GM21576 (cell line): ENCODE measurements around the gene OR14C36.
A peak's percentile ranks its signal among the peaks of the same experiment; 100 is the strongest.
"Not testable (repeated sequence)": the region's sequence is repeated elsewhere in the genome, so short reads cannot be mapped to it uniquely, and the experiment has no call there.

Source experiments
- ATAC-seq: cut with Tn5 transposase; IDR thresholded peaks from one replicate; pipeline ENCODE4 v1.9.1; 2021; ENCODE audit warnings: mild to moderate bottlenecking, moderate library complexity; ENCODE audit not compliant: unreplicated experiment

OR14C36 gene

GRCh38 chr1:248348475-248348874 lies at the start of gene OR14C36:
TSS of gene OR14C36 (plus strand) at chr1:248348775. CDS start at chr1:248348775, 0 bp downstream.
- no peak for ATAC-seq

GRCh38 chr1:248303324-248303723 lies 45.3 kb upstream of the OR14C36 start, which contains the start of gene OR2T12:
TSS of gene OR2T12 (minus strand) at chr1:248303424. CDS start at chr1:248295578, 7,846 bp downstream.
- no peak for ATAC-seq

GRCh38 chr1:248305672-248306071 lies 42.9 kb upstream of the OR14C36 start:
- not testable (repeated sequence) for ATAC-seq

- no peak for ATAC-seq
Observed at GRCh38 chr1:248306103-248306502, 42.5 kb upstream of the OR14C36 start.

GRCh38 chr1:248306740-248307139 lies 41.8 kb upstream of the OR14C36 start:
- not testable (repeated sequence) for ATAC-seq

- ATAC-seq = no peak
Observed at GRCh38 chr1:248316796-248317195, 31.8 kb upstream of the OR14C36 start.

- no peak for ATAC-seq
Observed at GRCh38 chr1:248324468-248324867, 24.1 kb upstream of the OR14C36 start, which contains the start of gene OR2M7. TSS of gene OR2M7 (minus strand) at chr1:248324568. CDS start at chr1:248324568, 0 bp downstream.

- ATAC-seq = no peak
Observed at GRCh38 chr1:248343451-248343850, 5.1 kb upstream of the OR14C36 start.

- no peak for ATAC-seq
Observed at GRCh38 chr1:248359415-248359814, 10.8 kb downstream of the OR14C36 start.

GRCh38 chr1:248361121-248361715 lies 12.6 kb downstream of the OR14C36 start, which contains the start of gene OR2T4:
TSS of gene OR2T4 (plus strand) at chr1:248361665. CDS start at chr1:248361665, 0 bp downstream.
- no peak for ATAC-seq

GRCh38 chr1:248366609-248367008 lies 18.0 kb downstream of the OR14C36 start:
- ATAC-seq = no peak

- peak; percentile 53 for ATAC-seq
Observed at GRCh38 chr1:248372394-248372793, 23.8 kb downstream of the OR14C36 start.

GRCh38 chr1:248373761-248374160 lies 25.2 kb downstream of the OR14C36 start:
- ATAC-seq = no peak

- ATAC-seq = no peak
Observed at GRCh38 chr1:248375446-248375845, 26.9 kb downstream of the OR14C36 start, which contains the start of gene OR2T6. TSS of gene OR2T6 (plus strand) at chr1:248375746. CDS start at chr1:248387609, 11,863 bp downstream.

GRCh38 chr1:248376916-248377315 lies 28.3 kb downstream of the OR14C36 start:
- ATAC-seq = no peak

- ATAC-seq = no peak
Observed at GRCh38 chr1:248380854-248381253, 32.3 kb downstream of the OR14C36 start.

GRCh38 chr1:248388426-248388825 lies 39.9 kb downstream of the OR14C36 start:
- ATAC-seq = no peak

GRCh38 chr1:248393050-248393449 lies 44.5 kb downstream of the OR14C36 start:
- ATAC-seq = no peak
